Endodermal cell (in vitro differentiated cells): ENCODE measurements around the gene NCOA5. TPM values are rescaled to one million over a fixed set of nuclear protein-coding genes. Genes with fewer than 3 reads are reported as not detected.
A peak's percentile ranks its signal among the peaks of the same experiment; 100 is the strongest.

ENCODE experiments used
- DNase-seq: peaks from one replicate; pipeline ENCODE4 v3.0.0-alpha.2; 2017
- H3K27ac ChIP-seq: 2 replicates; pipeline ENCODE4 v1.5.1; 2013; ENCODE audit warnings: mild to moderate bottlenecking, low read depth, low read length, moderate library complexity
- H3K27me3 ChIP-seq: 2 replicates; pipeline ENCODE4 v1.6.1; 2013; ENCODE audit warnings: mild to moderate bottlenecking, low read length, moderate library complexity; ENCODE audit not compliant: insufficient read depth, control insufficient read depth, poor library complexity, severe bottlenecking
- H3K36me3 ChIP-seq: 2 replicates; pipeline ENCODE4 v1.7.0; 2013; ENCODE audit warnings: mild to moderate bottlenecking, low read length, moderate library complexity; ENCODE audit not compliant: control insufficient read depth, insufficient read depth
- H3K4me1 ChIP-seq: one replicate; pipeline ENCODE4 v1.7.0; 2013; ENCODE audit warnings: low read length; ENCODE audit not compliant: control insufficient read depth, insufficient read depth
- H3K4me3 ChIP-seq: 2 replicates; pipeline ENCODE4 v1.5.1; 2013; ENCODE audit warnings: mild to moderate bottlenecking, low read length, moderate library complexity
- H3K9ac ChIP-seq: 2 replicates; pipeline ENCODE4 v1.6.1; 2013; ENCODE audit warnings: mild to moderate bottlenecking, low read length, moderate library complexity; ENCODE audit not compliant: poor library complexity, severe bottlenecking; ENCODE audit errors: extremely low read depth
- H3K9me3 ChIP-seq: 2 replicates; pipeline ENCODE4 v1.6.1; 2013; ENCODE audit warnings: mild to moderate bottlenecking, low read length, moderate library complexity; ENCODE audit not compliant: control insufficient read depth
- H3K27ac Mint-ChIP-seq: 2 replicates; pipeline ENCODE4 v1.8.0; 2020; ENCODE audit warnings: mixed read lengths
- H3K27me3 Mint-ChIP-seq: 2 replicates; pipeline ENCODE4 v1.8.0; 2021; ENCODE audit warnings: mild to moderate bottlenecking, mixed read lengths; ENCODE audit not compliant: insufficient read depth
- H3K36me3 Mint-ChIP-seq: 2 replicates; pipeline ENCODE4 v1.8.0; 2020; ENCODE audit warnings: low read depth, mixed read lengths
- H3K4me1 Mint-ChIP-seq: 2 replicates; pipeline ENCODE4 v1.8.0; 2020; ENCODE audit warnings: mixed read lengths
- H3K4me3 Mint-ChIP-seq: 2 replicates; pipeline ENCODE4 v1.8.0; 2020; ENCODE audit warnings: mild to moderate bottlenecking, moderate library complexity, mixed read lengths
- H3K9me3 Mint-ChIP-seq: 2 replicates; pipeline ENCODE4 v1.8.0; 2020; ENCODE audit warnings: mild to moderate bottlenecking, mixed read lengths
- CTCF ChIP-seq: fragments of 200-600 bp; sonication (generic); conservative IDR thresholded peaks from 2 replicates; pipeline ENCODE4 v1.5.0; 2021; ENCODE audit warnings: antibody characterized with exemption, mild to moderate bottlenecking
- WGBS, 2 experiments: methylation state at CpG; one replicate each; pipeline versions ENCODE4 v1.1.5 to v1.1.7; 2013; ENCODE audit warnings: missing lambda C conversion rate in 2 of 2, mixed read lengths in 1 of 2; ENCODE audit not compliant: insufficient coverage in 1 of 2, insufficient read length in 1 of 2; 5-methylcytosine and 5-hydroxymethylcytosine counted together
- total RNA-seq, 2 donors: library from RNA; stranded (reverse); fragmentation: NEBNext Ultra II Directional in 1 of 2; extraction: Animal tissue kit (Norgen Biotek cat#: 25700) in 1 of 2; gene quantifications; 2 replicates in 1 of 2; 3 replicates in 1 of 2; pipeline ENCODE4 v1.2.1, GENCODE V29; 2021

NCOA5 gene
- total RNA-seq, 2 donors from 2014 or later, result 19.3 to 28.7 TPM

GRCh38 chr20:46120136-46120535 lies 30.4 kb upstream of the NCOA5 start:
- WGBS, 2 experiments, result 83% methylated on average over 2 of the region's 2 CpGs; no CpG with 5 or more reads in 1 of the 2 experiments
- TF ChIP-seq CTCF, result no peak
- no peak overlapping the region for H3K27ac Mint-ChIP-seq
- H3K9ac ChIP-seq, result no peak overlapping the region
- no peak overlapping the region for H3K4me3 ChIP-seq
- no peak for DNase-seq
- H3K27me3 ChIP-seq, result peaks cover 4% of the 10 kb centered on the region
- H3K9me3 ChIP-seq, result no peaks in the 10 kb centered on the region
- H3K27ac ChIP-seq, result no peak overlapping the region
- H3K27me3 Mint-ChIP-seq, result peaks cover 31% of the 10 kb centered on the region
- H3K4me3 Mint-ChIP-seq, result no peak overlapping the region
- no peaks in the 10 kb centered on the region for H3K9me3 Mint-ChIP-seq
- peaks cover 2% of the 10 kb centered on the region for H3K4me1 Mint-ChIP-seq
- H3K4me1 ChIP-seq, result no peaks in the 10 kb centered on the region
- H3K36me3 ChIP-seq, result no peaks in the 10 kb centered on the region
- no peaks in the 10 kb centered on the region for H3K36me3 Mint-ChIP-seq

GRCh38 chr20:46119547-46119946 lies 29.8 kb upstream of the NCOA5 start:
- no peak for DNase-seq
- Mint-ChIP-seq H3K4me3 (no peak overlapping the region), H3K9me3 (no peaks in the 10 kb centered on the region), H3K27ac (no peak overlapping the region), H3K4me1 (peaks cover 2% of the 10 kb centered on the region), H3K27me3 (peaks cover 35% of the 10 kb centered on the region), H3K36me3 (no peaks in the 10 kb centered on the region)
- Histone ChIP-seq H3K27ac (no peak overlapping the region), H3K27me3 (peaks cover 5% of the 10 kb centered on the region), H3K9ac (no peak overlapping the region), H3K36me3 (no peaks in the 10 kb centered on the region), H3K4me3 (no peak overlapping the region), H3K4me1 (no peaks in the 10 kb centered on the region), H3K9me3 (no peaks in the 10 kb centered on the region)
- no peak for TF ChIP-seq CTCF
- 89 to 90% methylated on average over 2 of the region's 2 CpGs for WGBS, 2 experiments

- H3K27me3 ChIP-seq, result peaks cover 10% of the 10 kb centered on the region
- H3K4me1 Mint-ChIP-seq, result peaks cover 2% of the 10 kb centered on the region
- no peak for DNase-seq
- no peaks in the 10 kb centered on the region for H3K4me1 ChIP-seq
- H3K27ac Mint-ChIP-seq, result no peak overlapping the region
- peak overlapping the region; percentile 76 for H3K4me3 Mint-ChIP-seq
- H3K9me3 ChIP-seq, result no peaks in the 10 kb centered on the region
- no peaks in the 10 kb centered on the region for H3K9me3 Mint-ChIP-seq
- H3K36me3 Mint-ChIP-seq, result no peaks in the 10 kb centered on the region
- no peaks in the 10 kb centered on the region for H3K36me3 ChIP-seq
- TF ChIP-seq CTCF, result no peak
- H3K27me3 Mint-ChIP-seq, result peaks cover 40% of the 10 kb centered on the region
- H3K27ac ChIP-seq, result no peak overlapping the region
- H3K9ac ChIP-seq, result no peak overlapping the region
- H3K4me3 ChIP-seq, result no peak overlapping the region
- WGBS, 2 experiments, result 65% methylated on average over 2 of the region's 2 CpGs; no CpG with 5 or more reads in 1 of the 2 experiments
Observed at GRCh38 chr20:46119028-46119546, 29.3 kb upstream of the NCOA5 start.
